Gastrocnemius medialis (tissue), 4 donors: ENCODE results near the gene CPPED1.

Source experiments
- CTCF ChIP-seq, 5 experiments: fragments of 450-650 bp in 3 of 5; fragments of 200-600 bp in 2 of 5; sonication (generic) in 2 of 5; IDR thresholded peaks in 4 of 5; conservative IDR thresholded peaks in 1 of 5; 1 replicate in 4 of 5; 2 replicates in 1 of 5; pipeline ENCODE4 v1.5.1; 2016 to 2019; ENCODE audit warnings: antibody characterized with exemption in 5 of 5, mild to moderate bottlenecking in 3 of 5, moderate library complexity in 3 of 5
- POLR2A ChIP-seq, 2 donors: fragments of 450-650 bp; IDR thresholded peaks; one replicate each; pipeline ENCODE4 v1.6.1; 2017; ENCODE audit warnings: antibody characterized with exemption in 2 of 2, mild to moderate bottlenecking in 2 of 2, moderate library complexity in 2 of 2

- no peak for TF ChIP-seq POLR2A (IDR thresholded peaks at IDR 0.05)
- TF ChIP-seq CTCF (IDR thresholded peaks at IDR 0.05 in 4 of 5, conservative IDR thresholded peaks at IDR 0.05 in 1 of 5), result no peak
These were observed 191.0 kb downstream of the CPPED1 start for GRCh38 chr16:12612598-12613101.
